ENCODE results near the gene PDZD2. TPM values are rescaled to one million over a fixed set of nuclear protein-coding genes. Genes with fewer than 3 reads are reported as not detected.
"Not testable (repeated sequence)": the region's sequence is repeated elsewhere in the genome, so short reads cannot be mapped to it uniquely, and the experiment has no call there.

The PDZD2 gene
- total and polyA plus RNA-seq, 3 donors from 2014 or later: 47.3 to 89.1 (median 83.9) TPM

DNA sequence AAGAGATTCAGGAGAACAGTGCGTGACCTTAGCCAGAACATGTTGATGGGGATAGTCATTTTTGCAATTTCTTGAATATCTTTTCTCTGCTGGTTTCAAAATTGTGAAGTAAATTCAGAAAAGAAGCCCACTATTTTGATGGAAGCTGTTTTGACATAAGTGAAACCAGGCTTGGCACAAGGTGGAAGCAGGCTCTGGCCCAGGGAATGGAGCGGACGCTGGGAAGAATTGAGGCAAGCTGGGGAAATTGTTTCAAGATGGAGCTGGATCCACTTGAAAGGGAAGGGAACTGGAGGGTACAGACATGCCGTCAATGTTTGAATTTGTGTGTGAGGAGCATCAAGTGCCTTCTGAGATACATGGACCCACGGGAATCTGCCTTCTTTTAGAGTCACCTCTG lies 328.0 kb downstream of the PDZD2 start:
- Histone ChIP-seq H3K4me1 (peaks cover 48% of the 10 kb centered on the region), H3K4me3 (no peak overlapping the region), H3K36me3 (ENCODE audit: low read depth, missing control alignments) (no peaks in the 10 kb centered on the region), H3K27ac (peak overlapping the region; percentile 39 to 47), H3K27me3 (no peaks in the 10 kb centered on the region), H3K9me3 (no peaks in the 10 kb centered on the region)
- TF ChIP-seq POLR2A (IDR thresholded peaks at IDR 0.05): no peak
- TF ChIP-seq, protein P1, sequence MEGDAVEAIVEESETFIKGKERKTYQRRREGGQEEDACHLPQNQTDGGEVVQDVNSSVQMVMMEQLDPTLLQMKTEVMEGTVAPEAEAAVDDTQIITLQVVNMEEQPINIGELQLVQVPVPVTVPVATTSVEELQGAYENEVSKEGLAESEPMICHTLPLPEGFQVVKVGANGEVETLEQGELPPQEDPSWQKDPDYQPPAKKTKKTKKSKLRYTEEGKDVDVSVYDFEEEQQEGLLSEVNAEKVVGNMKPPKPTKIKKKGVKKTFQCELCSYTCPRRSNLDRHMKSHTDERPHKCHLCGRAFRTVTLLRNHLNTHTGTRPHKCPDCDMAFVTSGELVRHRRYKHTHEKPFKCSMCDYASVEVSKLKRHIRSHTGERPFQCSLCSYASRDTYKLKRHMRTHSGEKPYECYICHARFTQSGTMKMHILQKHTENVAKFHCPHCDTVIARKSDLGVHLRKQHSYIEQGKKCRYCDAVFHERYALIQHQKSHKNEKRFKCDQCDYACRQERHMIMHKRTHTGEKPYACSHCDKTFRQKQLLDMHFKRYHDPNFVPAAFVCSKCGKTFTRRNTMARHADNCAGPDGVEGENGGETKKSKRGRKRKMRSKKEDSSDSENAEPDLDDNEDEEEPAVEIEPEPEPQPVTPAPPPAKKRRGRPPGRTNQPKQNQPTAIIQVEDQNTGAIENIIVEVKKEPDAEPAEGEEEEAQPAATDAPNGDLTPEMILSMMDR (IDR thresholded peaks at IDR 0.05): no peak
- intact Hi-C loops (cut with DNase I; ENCODE audit: low total_unique reads): no loop called here
- DNase-seq: no peak
- WGBS, 2 donors: 71 to 76% methylated on average over 5 of the region's 5 CpGs

GRCh38 chr5:31967461-31967860 lies 328.5 kb downstream of the PDZD2 start:
- intact Hi-C loops (cut with DNase I; ENCODE audit: low total_unique reads): no loop called here
- Histone ChIP-seq H3K4me3 (no peak overlapping the region), H3K9me3 (no peaks in the 10 kb centered on the region), H3K4me1 (peaks cover 43% of the 10 kb centered on the region), H3K36me3 (ENCODE audit: low read depth, missing control alignments) (no peaks in the 10 kb centered on the region), H3K27me3 (no peaks in the 10 kb centered on the region), H3K27ac (peak overlapping the region in 1 of 2 donors; percentile 39)
- WGBS, 2 donors: 37 to 89% methylated on average over 2 to 3 of the region's 3 CpGs
- TF ChIP-seq, protein P1 (IDR thresholded peaks at IDR 0.05): no peak
- no peak for TF ChIP-seq POLR2A (IDR thresholded peaks at IDR 0.05)
- no peak for DNase-seq

GRCh38 chr5:31972558-31972957 lies 333.6 kb downstream of the PDZD2 start:
- Histone ChIP-seq H3K9me3 (no peaks in the 10 kb centered on the region), H3K27me3 (no peaks in the 10 kb centered on the region), H3K27ac (no peak overlapping the region), H3K4me3 (no peak overlapping the region), H3K36me3 (ENCODE audit: low read depth, missing control alignments) (no peaks in the 10 kb centered on the region), H3K4me1 (peaks cover 1% of the 10 kb centered on the region)
- intact Hi-C loops (cut with DNase I; ENCODE audit: low total_unique reads): no loop called here
- no peak for DNase-seq
- TF ChIP-seq, protein P1 (IDR thresholded peaks at IDR 0.05): no peak
- TF ChIP-seq POLR2A (IDR thresholded peaks at IDR 0.05): no peak

DNA sequence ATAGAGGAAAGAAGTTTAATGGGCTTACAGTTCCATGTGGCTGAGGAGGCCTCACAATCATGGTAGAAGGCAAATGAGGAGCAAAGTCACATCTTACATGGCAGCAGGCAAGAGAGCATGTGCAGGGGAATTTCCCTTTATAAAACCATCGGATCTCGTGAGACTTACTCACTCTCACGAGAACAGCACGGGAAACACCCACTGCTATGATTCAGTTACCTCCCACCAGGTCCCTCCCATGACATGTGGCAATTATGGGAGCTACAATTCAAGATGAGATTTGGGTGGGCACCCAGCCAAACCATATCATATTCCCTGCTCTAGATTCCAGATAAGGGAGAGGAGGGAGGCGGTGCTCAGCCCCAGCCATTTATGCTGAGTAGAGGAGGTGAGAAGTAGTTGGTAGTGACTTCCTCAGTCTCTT lies 336.3 kb downstream of the PDZD2 start:
- DNase-seq; H3K27me3 ChIP-seq; H3K36me3 ChIP-seq (ENCODE audit: low read depth, missing control alignments); H3K27ac ChIP-seq; H3K4me1 ChIP-seq; intact Hi-C loops (cut with DNase I; ENCODE audit: low total_unique reads); H3K9me3 ChIP-seq; H3K4me3 ChIP-seq: not testable (repeated sequence)
- 84 to 91% methylated on average over 5 of the region's 5 CpGs for WGBS, 2 donors

GRCh38 chr5:31976169-31976568 lies 337.2 kb downstream of the PDZD2 start:
- H3K27me3 ChIP-seq: no peaks in the 10 kb centered on the region
- no peaks in the 10 kb centered on the region for H3K36me3 ChIP-seq (ENCODE audit: low read depth, missing control alignments)
- no peak overlapping the region for H3K27ac ChIP-seq
- no peak overlapping the region for H3K4me3 ChIP-seq
- 94 to 100% methylated on average over 1 of the region's 1 CpG for WGBS, 2 donors
- no peaks in the 10 kb centered on the region for H3K9me3 ChIP-seq
- DNase-seq: no peak
- intact Hi-C loops (cut with DNase I; ENCODE audit: low total_unique reads): no loop called here
- no peak for TF ChIP-seq POLR2A (IDR thresholded peaks at IDR 0.05)
- TF ChIP-seq, protein P1 (IDR thresholded peaks at IDR 0.05): no peak
- H3K4me1 ChIP-seq: no peaks in the 10 kb centered on the region

Data from testis (tissue), 3 donors.